H1 (cell line): ENCODE measurements around the gene PLAAT2. TPM values are rescaled to one million over a fixed set of nuclear protein-coding genes. Genes with fewer than 3 reads are reported as not detected.
A peak's percentile ranks its signal among the peaks of the same experiment; 100 is the strongest.

Source experiments
- CTCF ChIA-PET: fragments of 300-600 bp; sonication (Branson Sonifier 250); formaldehyde crosslinking; loops from one replicate; lab custom pipeline; 2021; ENCODE audit not compliant: partially characterized antibody; lab: Charles Lee
- POLR2A ChIA-PET: fragments of 300-600 bp; sonication (Branson Sonifier 250); formaldehyde crosslinking; loops from one replicate; lab custom pipeline; 2021; ENCODE audit warnings: inconsistent platforms; ENCODE audit not compliant: partially characterized antibody; lab: Charles Lee
- DNase-seq, 2 experiments: peaks; one replicate each; pipeline versions ENCODE4 v3.0.0 to v3.0.0-alpha.2; 2010 to 2022; ENCODE audit warnings: low spot score in 2 of 2, low read depth in 1 of 2, mixed read lengths in 1 of 2
- FAIRE-seq: peaks from 2 replicates; lab custom pipeline; 2011; peaks lifted over from hg19 to GRCh38; lab: Jason Lieb, UNC
- H2AFZ ChIP-seq: 2 replicates; pipeline ENCODE4 v1.8.1; 2012; ENCODE audit warnings: low read length, inconsistent platforms
- H2AK5ac ChIP-seq: 2 replicates; pipeline ENCODE4 v1.6.1; 2013; ENCODE audit warnings: low read depth, low read length
- H2BK120ac ChIP-seq: replicated peaks from 2 replicates; pipeline ENCODE3; 2013; ENCODE audit warnings: low read depth, low read length, inconsistent platforms
- H2BK12ac ChIP-seq: 2 replicates; pipeline ENCODE4 v1.6.1; 2013; ENCODE audit warnings: low read depth, low read length
- H2BK15ac ChIP-seq: 2 replicates; pipeline ENCODE4 v1.6.1; 2013; ENCODE audit warnings: low read length
- H2BK20ac ChIP-seq: 2 replicates; pipeline ENCODE4 v1.6.1; 2013; ENCODE audit warnings: low read length
- H2BK5ac ChIP-seq: 2 replicates; pipeline ENCODE4 v1.6.1; 2013; ENCODE audit warnings: low read depth, low read length
- H3K14ac ChIP-seq: 2 replicates; pipeline ENCODE4 v1.6.1; 2013; ENCODE audit warnings: inconsistent platforms; ENCODE audit not compliant: insufficient read length
- H3K18ac ChIP-seq: 2 replicates; pipeline ENCODE4 v1.6.1; 2013; ENCODE audit warnings: low read length; ENCODE audit errors: extremely low read depth
- H3K23ac ChIP-seq: 2 replicates; pipeline ENCODE4 v1.6.1; 2013; ENCODE audit warnings: inconsistent platforms; ENCODE audit not compliant: insufficient read length
- H3K23me2 ChIP-seq: 2 replicates; pipeline ENCODE4 v1.6.1; 2013; ENCODE audit warnings: low read depth, low read length
- H3K27ac ChIP-seq: 2 replicates; pipeline ENCODE4 v1.6.1; 2011; ENCODE audit warnings: low read depth, low read length, inconsistent platforms
- H3K27me3 ChIP-seq, 4 experiments: replicated peaks in 1 of 4; 1 replicate in 1 of 4; 2 replicates in 3 of 4; pipeline versions ENCODE4 v1.6.1 to v1.8.1; 2011 to 2013; ENCODE audit warnings: low read length in 3 of 4, mild to moderate bottlenecking in 3 of 4, inconsistent platforms in 2 of 4, mixed read lengths in 2 of 4, moderate library complexity in 1 of 4; ENCODE audit not compliant: control insufficient read depth in 3 of 4, insufficient read depth in 3 of 4; ENCODE audit errors: extremely low read depth in 1 of 4
- H3K36me3 ChIP-seq, 4 experiments: 2 replicates each; pipeline versions ENCODE4 v1.6.1 to v1.8.1; 2011 to 2013; ENCODE audit warnings: mild to moderate bottlenecking in 4 of 4, low read length in 3 of 4, moderate library complexity in 2 of 4, control low read depth in 1 of 4, inconsistent platforms in 1 of 4; ENCODE audit not compliant: insufficient read depth in 4 of 4, control insufficient read depth in 2 of 4
- H3K4ac ChIP-seq: replicated peaks from 2 replicates; pipeline ENCODE3; 2013; ENCODE audit warnings: low read length, low read depth, mixed read lengths, inconsistent platforms; ENCODE audit not compliant: insufficient read length
- H3K4me1 ChIP-seq, 4 experiments: replicated peaks in 1 of 4; 1 replicate in 1 of 4; 2 replicates in 3 of 4; pipeline versions ENCODE4 v1.6.1 to v1.8.1; 2011 to 2013; ENCODE audit warnings: low read length in 3 of 4, inconsistent platforms in 2 of 4, mixed read lengths in 1 of 4; ENCODE audit not compliant: insufficient read depth in 4 of 4, control insufficient read depth in 3 of 4
- H3K4me2 ChIP-seq, 2 experiments: 2 replicates each; pipeline versions ENCODE4 v1.6.1 to v1.8.1; 2011 to 2013; ENCODE audit warnings: low read depth in 2 of 2, low read length in 2 of 2, control low read depth in 1 of 2, inconsistent platforms in 1 of 2, mild to moderate bottlenecking in 1 of 2; ENCODE audit not compliant: insufficient read depth in 1 of 2
- H3K4me3 ChIP-seq, 4 experiments: fragments of 200-600, 300-600 bp in 1 of 4; sonication (generic), shearing (Covaris generic), sonication (Bioruptor Twin) in 1 of 4; 2 replicates each; pipeline versions ENCODE4 v1.5.1 to v1.8.1; 2011 to 2016; ENCODE audit warnings: low read length in 4 of 4, low read depth in 3 of 4, control low read depth in 2 of 4, inconsistent platforms in 2 of 4, mild to moderate bottlenecking in 2 of 4, mixed read lengths in 1 of 4, moderate library complexity in 1 of 4; ENCODE audit not compliant: insufficient read depth in 2 of 4; ENCODE audit errors: extremely low read depth in 1 of 4
- H3K56ac ChIP-seq: replicated peaks from 2 replicates; pipeline ENCODE3; 2013; ENCODE audit warnings: low read depth, mild to moderate bottlenecking, mixed read lengths, low read length, inconsistent platforms; ENCODE audit not compliant: insufficient read length
- H3K79me1 ChIP-seq: 2 replicates; pipeline ENCODE4 v1.6.1; 2013; ENCODE audit warnings: low read depth, low read length, control low read depth
- H3K79me2 ChIP-seq, 2 experiments: 2 replicates each; pipeline versions ENCODE4 v1.6.1 to v1.8.1; 2012 to 2013; ENCODE audit warnings: low read length in 2 of 2, mild to moderate bottlenecking in 2 of 2, inconsistent platforms in 1 of 2; ENCODE audit not compliant: insufficient read depth in 2 of 2, control insufficient read depth in 1 of 2
- H3K9ac ChIP-seq, 4 experiments: replicated peaks in 1 of 4; 1 replicate in 1 of 4; 2 replicates in 3 of 4; pipeline versions ENCODE4 v1.6.1 to v1.8.1; 2011 to 2013; ENCODE audit warnings: low read depth in 3 of 4, low read length in 3 of 4, control low read depth in 2 of 4, mild to moderate bottlenecking in 2 of 4, moderate library complexity in 2 of 4, inconsistent platforms in 1 of 4; ENCODE audit errors: extremely low read depth in 1 of 4
- H3K9me3 ChIP-seq, 2 experiments: 2 replicates each; pipeline versions ENCODE4 v1.6.1 to v1.8.1; 2012 to 2013; ENCODE audit warnings: mild to moderate bottlenecking in 2 of 2, moderate library complexity in 2 of 2, control low read depth in 1 of 2, inconsistent platforms in 1 of 2, low read depth in 1 of 2, low read length in 1 of 2, mixed read lengths in 1 of 2; ENCODE audit not compliant: insufficient read depth in 2 of 2
- H4K20me1 ChIP-seq, 2 experiments: replicated peaks in 1 of 2; 2 replicates each; pipeline versions ENCODE3 to v1.8.1; 2011 to 2013; ENCODE audit warnings: inconsistent platforms in 2 of 2, low read length in 2 of 2, mild to moderate bottlenecking in 1 of 2; ENCODE audit not compliant: insufficient read depth in 2 of 2, control insufficient read depth in 1 of 2
- H4K5ac ChIP-seq: 2 replicates; pipeline ENCODE4 v1.6.1; 2013; ENCODE audit warnings: low read length, low read depth, mixed read lengths, inconsistent platforms; ENCODE audit not compliant: insufficient read length
- H4K8ac ChIP-seq: 2 replicates; pipeline ENCODE4 v1.8.0; 2013; ENCODE audit warnings: mild to moderate bottlenecking, moderate library complexity, low read length, inconsistent platforms; ENCODE audit not compliant: insufficient read depth; ENCODE audit errors: extremely low read depth
- H4K91ac ChIP-seq: replicated peaks from 2 replicates; pipeline ENCODE3; 2013; ENCODE audit warnings: low read length, mixed read lengths, inconsistent platforms; ENCODE audit not compliant: insufficient read length
- HDAC6 ChIP-seq: IDR thresholded peaks from one replicate; pipeline ENCODE4 v1.7.1; 2012; ENCODE audit warnings: low read depth, mild to moderate bottlenecking, inconsistent platforms, low read length, moderate library complexity
- POU5F1 ChIP-seq: IDR thresholded peaks from 2 replicates; pipeline ENCODE4 v1.6.1; 2011; ENCODE audit warnings: low read depth, mild to moderate bottlenecking, low read length, moderate library complexity
- WGBS, 2 experiments: shearing (Covaris generic) in 1 of 2; methylation state at CpG; one replicate each; pipeline versions ENCODE4 v1.1.6 to v1.1.7; 2013 to 2015; ENCODE audit warnings: low lambda C conversion rate in 2 of 2, mixed read lengths in 2 of 2, inconsistent platforms in 1 of 2, low coverage in 1 of 2, missing lambda C conversion rate in 1 of 2; ENCODE audit not compliant: insufficient replicate concordance in 2 of 2, insufficient coverage in 1 of 2, insufficient read length in 1 of 2; ENCODE audit errors: extremely low coverage in 1 of 2, missing lambda C conversion rate in 1 of 2; 5-methylcytosine and 5-hydroxymethylcytosine counted together
- polyA plus RNA-seq, 7 experiments: library from polyadenylated mRNA; depleted of rRNA in 3 of 7; stranded (reverse) in 5 of 7; unstranded in 2 of 7; fragments of >200 nt in 5 of 7; fragments of 200-250 nt in 2 of 7; gene quantifications; 1 replicate in 5 of 7; 2 replicates in 1 of 7; 4 replicates in 1 of 7; pipeline versions ENCODE4 v1.2.1 to v1.2.3, GENCODE V29; 2011 to 2013; ENCODE audit warnings: missing spikeins in 2 of 7, mixed read lengths in 2 of 7
- total RNA-seq: library from RNA; stranded (reverse); fragmentation: NEBNext Ultra II Directional; extraction: Animal tissue kit (Norgen Biotek cat#: 25700); gene quantifications from 2 replicates; pipeline ENCODE4 v1.2.1, GENCODE V29; 2021

Gene PLAAT2
- total and polyA plus RNA-seq, 2 of the 8 experiments (the other 6 are each of a cell fraction or from before 2014, with no cell fraction given) = 0.39 TPM; not detected in 1

DNA sequence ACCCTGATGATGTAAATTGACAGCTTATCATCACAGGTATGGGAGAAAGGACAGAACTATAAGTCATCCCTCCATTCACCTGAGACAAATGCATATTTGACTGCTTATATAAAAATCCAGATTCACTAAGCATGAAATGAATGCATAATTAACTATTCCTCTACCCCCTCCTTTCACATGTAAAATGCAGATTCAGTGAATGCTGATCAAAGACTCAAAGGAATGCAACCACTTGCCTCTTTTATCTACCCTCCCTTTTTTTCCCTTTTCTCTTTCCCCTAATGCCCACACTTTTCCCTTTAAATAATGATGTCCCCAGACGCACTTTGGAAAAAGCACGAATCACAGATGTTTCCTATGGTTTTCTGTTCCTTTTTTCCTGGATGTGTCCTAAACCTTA, 31.1 kb downstream of the PLAAT2 start:
- Histone ChIP-seq H3K14ac (no peak overlapping the region), H4K8ac (no peak overlapping the region), H2BK20ac (no peak overlapping the region), H2AK5ac (no peak overlapping the region), H3K79me1 (no peaks in the 10 kb centered on the region), H3K4me2 (peak overlapping the region; percentile 37 to 54), H3K27me3 (no peaks in the 10 kb centered on the region), H3K9ac (no peak overlapping the region), H4K91ac (peak overlapping the region; percentile 29), H3K56ac (no peak overlapping the region), H2BK15ac (no peak overlapping the region), H3K4ac (no peak overlapping the region), H3K79me2 (no peaks in the 10 kb centered on the region), H3K9me3 (no peaks in the 10 kb centered on the region; a peak in 1 of 4 replicates), H2BK5ac (peak overlapping the region; percentile 97; the same call in 1 of the 2 replicates), H3K4me1 (peaks cover 16 to 34% (median 31%) of the 10 kb centered on the region in 4 experiments; a peak in 6 of 7 replicates), H2BK12ac (no peak overlapping the region; the same call in 1 of the 2 replicates), H2AFZ (no peak overlapping the region), H2BK120ac (peak overlapping the region; percentile 70), H3K27ac (peak overlapping the region; percentile 63; the same call in 1 of the 2 replicates), H4K20me1 (no peaks in the 10 kb centered on the region), H3K23ac (no peak overlapping the region), H3K4me3 (peak overlapping the region in 1 of 4 experiments; percentile 33; a peak in 1 of 8 replicates), H4K5ac (peak overlapping the region; percentile 74), H3K23me2 (no peaks in the 10 kb centered on the region; the same call in 1 of the 2 replicates), H3K18ac (no peak overlapping the region), H3K36me3 (no peaks in the 10 kb centered on the region)
- POLR2A ChIA-PET = interaction anchor here (0.6 to 1.9 kb wide), 4 partner anchors 22 to 147 kb away, joined by 3 to 5 read pairs (median 4); no protein-coding TSS in a partner anchor
- no peak for FAIRE-seq
- DNase-seq = no peak
- 39% methylated on average over 2 of the region's 2 CpGs; no CpG with 5 or more reads in 1 of the 2 experiments for WGBS, 2 experiments
- CTCF ChIA-PET = interaction anchor here (1.0 to 2.1 kb wide), 5 partner anchors 11 to 53 kb away, joined by 3 to 6 read pairs (median 3); no protein-coding TSS in a partner anchor
- TF ChIP-seq POU5F1 = 0 out of 2 replicates have a peak, but pooled peaks have one; percentile 15
- no peak for TF ChIP-seq HDAC6
